Endothelial cell of umbilical vein (primary cell): ENCODE measurements around the gene ENKUR. TPM values are rescaled to one million over a fixed set of nuclear protein-coding genes. Genes with fewer than 3 reads are reported as not detected.

ENCODE experiments used
- BruUV-seq: library from RNA; stranded (reverse); fragments of 400-500 nt; replicated peaks from 2 replicates; lab custom pipeline; 2021; lab: Mats Ljungman, UMichigan
- CTCF ChIA-PET: fragments of 300-600, 350-600 bp; sonication (Branson Sonifier 250); formaldehyde crosslinking; loops from one replicate; lab custom pipeline; 2021; ENCODE audit warnings: antibody characterized with exemption, inconsistent platforms; lab: Charles Lee
- POLR2A ChIA-PET: fragments of 300-600, 350-600 bp; sonication (Branson Sonifier 250); formaldehyde crosslinking; loops from one replicate; lab custom pipeline; 2021; ENCODE audit warnings: antibody characterized with exemption, inconsistent platforms; lab: Charles Lee
- DNase-seq: peaks from one replicate; pipeline ENCODE4 v3.0.0-alpha.2; 2011; ENCODE audit warnings: low read depth, low spot score
- FAIRE-seq: peaks from 2 replicates; lab custom pipeline; 2011; peaks lifted over from hg19 to GRCh38; lab: Jason Lieb, UNC
- H2AFZ ChIP-seq: 2 replicates; pipeline ENCODE4 v1.6.0; 2012; ENCODE audit warnings: low read depth, low read length, control low read depth, inconsistent platforms
- H3K27ac ChIP-seq: 2 replicates; pipeline ENCODE4 v1.5.1; 2011; ENCODE audit warnings: low read depth, mild to moderate bottlenecking, control low read depth, low read length, moderate library complexity; ENCODE audit not compliant: insufficient read depth
- H3K27me3 ChIP-seq, 2 experiments: 2 replicates each; pipeline versions ENCODE4 v1.6.0 to v1.6.1; 2011; ENCODE audit warnings: low read length in 2 of 2, mixed read lengths in 1 of 2; ENCODE audit not compliant: control insufficient read depth in 2 of 2, insufficient read depth in 2 of 2
- H3K36me3 ChIP-seq, 2 experiments: 2 replicates in 1 of 2; 3 replicates in 1 of 2; pipeline ENCODE4 v1.5.1; 2011; ENCODE audit warnings: low read length in 2 of 2, mild to moderate bottlenecking in 1 of 2, moderate library complexity in 1 of 2; ENCODE audit not compliant: control insufficient read depth in 2 of 2, insufficient read depth in 2 of 2; ENCODE audit errors: extremely low read depth in 1 of 2
- H3K4me1 ChIP-seq: 3 replicates; pipeline ENCODE4 v1.5.1; 2011; ENCODE audit warnings: mild to moderate bottlenecking, low read length; ENCODE audit not compliant: control insufficient read depth, insufficient read depth; ENCODE audit errors: extremely low read depth
- H3K4me2 ChIP-seq: 2 replicates; pipeline ENCODE4 v1.6.1; 2011; ENCODE audit warnings: low read length, control low read depth, mixed read lengths; ENCODE audit not compliant: insufficient read depth
- H3K4me3 ChIP-seq, 3 experiments: fragments of 200-600 bp in 1 of 3; sonication (generic), shearing (Covaris generic) in 1 of 3; replicated peaks in 1 of 3; 2 replicates each; pipeline ENCODE4 v1.5.1; 2011 to 2016; ENCODE audit warnings: control low read depth in 3 of 3, low read length in 3 of 3, mild to moderate bottlenecking in 2 of 3, inconsistent platforms in 1 of 3, low read depth in 1 of 3, moderate library complexity in 1 of 3; ENCODE audit not compliant: insufficient read depth in 1 of 3
- H3K79me2 ChIP-seq: 2 replicates; pipeline ENCODE4 v1.6.0; 2012; ENCODE audit warnings: low read length, inconsistent platforms; ENCODE audit not compliant: control insufficient read depth, insufficient read depth
- H3K9ac ChIP-seq: replicated peaks from 2 replicates; pipeline ENCODE3; 2011; ENCODE audit warnings: low read length, control low read depth; ENCODE audit not compliant: insufficient read depth; ENCODE audit errors: extremely low read depth
- H3K9me1 ChIP-seq: replicated peaks from 3 replicates; pipeline ENCODE4 v1.6.0; 2011; ENCODE audit warnings: mild to moderate bottlenecking, low read length; ENCODE audit not compliant: control insufficient read depth, insufficient read depth; ENCODE audit errors: extremely low read depth
- H3K9me3 ChIP-seq: replicated peaks from 2 replicates; pipeline ENCODE4 v1.5.1; 2012; ENCODE audit warnings: low read length, inconsistent platforms; ENCODE audit not compliant: control insufficient read depth, insufficient read depth
- H4K20me1 ChIP-seq: replicated peaks from 2 replicates; pipeline ENCODE3; 2011; ENCODE audit warnings: mild to moderate bottlenecking, low read length; ENCODE audit not compliant: control insufficient read depth, insufficient read depth; ENCODE audit errors: extremely low read depth
- CTCF ChIP-seq, 2 donors: IDR thresholded peaks; 1 replicate in 1 of 2; 2 replicates in 1 of 2; pipeline ENCODE4 v1.5.1; 2011; ENCODE audit warnings: low read length in 2 of 2, mild to moderate bottlenecking in 2 of 2, moderate library complexity in 2 of 2, control low read depth in 1 of 2, inconsistent platforms in 1 of 2, low read depth in 1 of 2; ENCODE audit not compliant: insufficient read depth in 1 of 2; ENCODE audit errors: extremely low read depth in 1 of 2
- EZH2 ChIP-seq: IDR thresholded peaks from 2 replicates; pipeline ENCODE4 v1.6.1; 2012; ENCODE audit warnings: borderline replicate concordance, low read depth, mild to moderate bottlenecking, moderate library complexity, low read length, inconsistent platforms; ENCODE audit not compliant: severe bottlenecking
- GATA2 ChIP-seq: IDR thresholded peaks from 2 replicates; pipeline ENCODE4 v1.7.0; 2011; ENCODE audit warnings: low read depth, mild to moderate bottlenecking, moderate library complexity, mixed read lengths, low read length; ENCODE audit not compliant: insufficient read length, insufficient read depth
- JUN ChIP-seq: IDR thresholded peaks from 2 replicates; pipeline ENCODE4 v1.6.1; 2011; ENCODE audit warnings: borderline replicate concordance, low read depth; ENCODE audit not compliant: insufficient read length, insufficient read depth
- MYC ChIP-seq: IDR thresholded peaks from one replicate; pipeline ENCODE4 v1.6.1; 2011; ENCODE audit warnings: mild to moderate bottlenecking, low read depth, low read length
- POLR2A ChIP-seq: IDR thresholded peaks from 2 replicates; pipeline ENCODE4 v1.6.1; 2012; ENCODE audit warnings: low read depth, mild to moderate bottlenecking, control low read depth, low read length
- dilution Hi-C: fragments of 300-500 bp; cut with MboI; formaldehyde crosslinking; loops from one replicate; pipeline ENCODE4 v1.15.0; 2019; ENCODE audit warnings: low sequenced_read_pairs; ENCODE audit not compliant: extremely low pct_ligation_motif_present
- intact Hi-C: fragments of 100-400 bp; cut with micrococcal nuclease; formaldehyde crosslinking; loops from one replicate; pipeline ENCODE4 v1.10.0; 2022
- polyA plus RNA-seq, 4 experiments: library from polyadenylated mRNA; depleted of rRNA in 3 of 4; stranded (reverse) in 3 of 4; unstranded in 1 of 4; fragments of >200 nt; gene quantifications; 2 replicates each; pipeline versions ENCODE4 v1.2.1 to v1.2.3, GENCODE V29; 2011 to 2012; ENCODE audit warnings: missing spikeins in 1 of 4
- total RNA-seq: library from RNA; stranded (reverse); gene quantifications from 2 replicates; pipeline ENCODE4 v1.2.3, GENCODE V29; 2021

ENKUR gene
- total and polyA plus RNA-seq, 2 donors (not counting 3 experiments of a cell fraction or from before 2014, with no cell fraction given), result 0.07 to 0.35 TPM

- Histone ChIP-seq H3K9ac (no peak overlapping the region), H3K4me2 (no peak overlapping the region), H3K4me3 (no peak overlapping the region), H3K4me1 (peaks cover 30% of the 10 kb centered on the region), H3K9me3 (no peaks in the 10 kb centered on the region), H3K36me3 (no peaks in the 10 kb centered on the region), H3K27ac (peak overlapping the region; percentile 93), H4K20me1 (no peaks in the 10 kb centered on the region), H3K79me2 (no peaks in the 10 kb centered on the region), H3K9me1 (no peaks in the 10 kb centered on the region), H3K27me3 (no peaks in the 10 kb centered on the region), H2AFZ (no peak overlapping the region)
- TF ChIP-seq MYC (no peak), GATA2 (no peak), POLR2A (no peak)
- ChIA-PET POLR2A (no interaction called here), CTCF (interaction anchor here (8.5 kb wide), 1 partner anchor 17 kb away, joined by 46 read pairs; no protein-coding TSS in a partner anchor)
- intact Hi-C loops (no loop called here), dilution Hi-C loops (no loop called here)
- DNase-seq, result no peak
- TSS peak; percentile 10 for BruUV-seq
- FAIRE-seq, result no peak
Observed at GRCh38 chr10:25063157-25063556, 47.2 kb upstream of the ENKUR start.

GRCh38 chr10:25061711-25062449, 45.9 kb upstream of the ENKUR start:
- FAIRE-seq (no peak), DNase-seq (no peak)
- dilution Hi-C loops (no loop called here), intact Hi-C loops (loop anchor here (1.0 kb wide), 2 partner anchors 39 to 46 kb away; partner anchors contain the start of genes ENKUR and THNSL1)
- Histone ChIP-seq H3K9me3 (no peaks in the 10 kb centered on the region), H4K20me1 (no peaks in the 10 kb centered on the region), H3K9ac (peak overlapping the region; percentile 66), H3K4me2 (peak overlapping the region; percentile 60), H3K4me1 (peaks cover 29% of the 10 kb centered on the region), H3K36me3 (no peaks in the 10 kb centered on the region), H2AFZ (peak overlapping the region; percentile 16), H3K27ac (peak overlapping the region; percentile 93), H3K27me3 (no peaks in the 10 kb centered on the region), H3K4me3 (no peak overlapping the region), H3K9me1 (no peaks in the 10 kb centered on the region), H3K79me2 (no peaks in the 10 kb centered on the region)
- POLR2A ChIA-PET, result no interaction called here
- CTCF ChIA-PET, result interaction anchor here (0.7 to 1.1 kb wide), 2 partner anchors 18 to 19 kb away, joined by 3 to 5 read pairs; no protein-coding TSS in a partner anchor
- BruUV-seq, result TSS peak; percentile 79
- no peak for TF ChIP-seq GATA2
- no peak for TF ChIP-seq POLR2A
- no peak for TF ChIP-seq CTCF (IDR thresholded peaks at IDR 0.05; ENCODE audit: extremely low read depth in 1 of 2, insufficient read depth in 1 of 2, low read depth in 1 of 2, low read length in 2 of 2)
- no peak for TF ChIP-seq EZH2
- no peak for TF ChIP-seq JUN
